DMS114 treated with DMSO at 0.1 percent for 48 hours (cell line): ENCODE measurements around the gene WSB1.
A peak's percentile ranks its signal among the peaks of the same experiment; 100 is the strongest.
"Not testable (repeated sequence)": the region's sequence is repeated elsewhere in the genome, so short reads cannot be mapped to it uniquely, and the experiment has no call there.

Source experiments
- DNase-seq: peaks from one replicate; lab custom pipeline; 2025; ENCODE audit not compliant: unreplicated experiment; lab: John Stamatoyannopoulos, UW

WSB1 gene

GRCh38 chr17:27276653-27277156, 17.2 kb upstream of the WSB1 start:
- no peak for DNase-seq

- not testable (repeated sequence) for DNase-seq
Measured at GRCh38 chr17:27279132-27279531, 14.8 kb upstream of the WSB1 start.

GRCh38 chr17:27280527-27280926, 13.4 kb upstream of the WSB1 start:
- DNase-seq: no peak

- DNase-seq: no peak
Measured at GRCh38 chr17:27281438-27281837, 12.5 kb upstream of the WSB1 start.

GRCh38 chr17:27282054-27282551, 11.8 kb upstream of the WSB1 start:
- DNase-seq: no peak

- DNase-seq: no peak
Measured at GRCh38 chr17:27283060-27283459, 10.9 kb upstream of the WSB1 start.

GRCh38 chr17:27283751-27284150, 10.2 kb upstream of the WSB1 start:
- no peak for DNase-seq

- DNase-seq: no peak
Measured at GRCh38 chr17:27284811-27285415, 9.0 kb upstream of the WSB1 start.

- no peak for DNase-seq
Measured at GRCh38 chr17:27285516-27285915, 8.4 kb upstream of the WSB1 start.

GRCh38 chr17:27288183-27288582, 5.7 kb upstream of the WSB1 start:
- DNase-seq: no peak

GRCh38 chr17:27289856-27290255, 4.1 kb upstream of the WSB1 start:
- no peak for DNase-seq

GRCh38 chr17:27290916-27291598, 2.9 kb upstream of the WSB1 start:
- no peak for DNase-seq

- DNase-seq: no peak
Measured at GRCh38 chr17:27293359-27293897, 486 bp upstream of the WSB1 start.

GRCh38 chr17:27294689-27295630, 1.0 kb downstream of the WSB1 start:
- peak; percentile 56 for DNase-seq

- no peak for DNase-seq
Measured at GRCh38 chr17:27295945-27296344, 2.0 kb downstream of the WSB1 start.

GRCh38 chr17:27296428-27296979, 2.6 kb downstream of the WSB1 start:
- DNase-seq: no peak

- DNase-seq: no peak
Measured at GRCh38 chr17:27299384-27300049, 5.6 kb downstream of the WSB1 start.

- no peak for DNase-seq
Measured at GRCh38 chr17:27303734-27304133, 9.8 kb downstream of the WSB1 start.

GRCh38 chr17:27306276-27306835, 12.4 kb downstream of the WSB1 start:
- no peak for DNase-seq

GRCh38 chr17:27310565-27311110, 16.7 kb downstream of the WSB1 start:
- no peak for DNase-seq
